Measurements from ENCODE around the gene RABEP1.

The RABEP1 gene

DNA sequence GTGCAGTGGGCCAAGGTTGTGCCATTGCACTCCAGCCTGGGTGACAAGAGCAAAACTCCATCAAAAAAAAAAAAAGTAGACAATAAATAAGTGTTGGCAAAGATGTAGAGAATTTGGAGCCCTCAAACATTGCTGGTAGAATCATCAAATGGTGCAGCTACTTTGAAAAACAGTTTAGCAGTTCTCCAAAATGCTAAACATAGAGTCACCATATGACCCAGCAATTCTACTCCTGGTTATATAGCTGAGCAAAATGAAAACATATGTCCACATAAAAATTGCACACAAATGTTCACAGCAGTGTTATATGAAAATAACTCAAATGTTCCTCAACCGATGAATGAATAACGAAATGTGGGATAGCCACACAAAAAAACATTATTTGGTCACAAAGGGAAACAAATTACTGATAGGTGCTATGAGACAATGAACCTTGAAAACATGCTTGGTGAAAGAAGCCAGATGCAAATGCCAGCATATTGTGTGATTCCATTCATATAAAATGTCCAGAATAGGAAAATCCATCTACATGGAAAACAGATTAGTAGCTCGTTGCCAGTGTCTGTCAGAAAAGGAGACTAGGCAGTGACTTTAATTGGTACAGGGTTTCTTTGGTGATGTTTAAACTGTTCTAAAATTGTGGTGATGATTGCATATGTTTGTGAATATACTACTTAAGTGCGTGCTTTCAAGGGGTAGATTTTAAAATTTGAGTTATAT lies 12.7 kb upstream of the RABEP1 start:
- no peak for DNase-seq

DNA sequence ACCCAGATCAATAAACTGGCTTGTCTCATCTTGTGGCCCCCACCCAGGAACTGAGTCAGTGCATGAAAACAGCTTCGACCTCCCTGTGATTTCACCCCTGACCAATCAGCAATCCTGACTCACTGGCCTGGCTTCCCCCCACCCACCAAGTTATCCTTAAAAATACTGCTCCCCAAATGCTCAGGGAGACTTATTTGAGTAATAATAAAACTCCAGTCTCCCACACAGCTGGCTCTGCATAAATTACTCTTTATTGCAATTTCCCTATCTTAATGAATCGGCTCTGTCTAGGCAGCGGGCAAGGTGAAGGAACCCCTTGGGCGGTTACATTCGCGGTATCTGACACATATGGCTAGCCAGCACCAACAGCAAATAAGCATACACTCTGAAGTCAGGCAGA lies 9.8 kb upstream of the RABEP1 start:
- no peak for DNase-seq

DNA sequence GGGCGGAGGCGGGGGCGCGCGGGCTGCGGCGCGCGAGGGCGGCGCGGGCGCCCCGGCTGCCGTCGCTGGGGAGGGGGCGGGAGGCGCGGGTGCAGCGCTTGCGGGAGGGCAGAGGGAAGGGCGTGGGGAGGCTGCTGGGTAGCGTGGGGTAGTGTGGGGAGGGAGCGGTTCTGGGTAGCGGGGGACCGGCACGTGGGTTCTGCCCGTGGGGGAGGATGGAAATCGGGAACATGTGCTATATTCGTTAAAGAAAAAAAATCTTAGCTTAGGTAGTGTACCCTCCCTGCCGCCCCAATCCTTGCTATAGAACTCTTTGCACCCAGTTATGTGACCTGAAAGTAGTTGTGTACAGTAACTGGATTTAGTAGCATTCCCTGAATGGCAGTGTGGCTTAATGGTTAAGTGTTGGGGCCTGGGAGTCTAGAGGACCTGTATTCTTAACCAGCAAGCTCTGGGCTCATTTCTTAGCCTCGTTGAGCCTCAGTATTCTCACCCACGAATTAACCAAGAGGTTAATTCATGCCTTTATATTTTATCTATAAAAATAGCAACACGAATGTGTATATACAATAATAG lies 646 bp downstream of the RABEP1 start:
- no peak for DNase-seq

DNA sequence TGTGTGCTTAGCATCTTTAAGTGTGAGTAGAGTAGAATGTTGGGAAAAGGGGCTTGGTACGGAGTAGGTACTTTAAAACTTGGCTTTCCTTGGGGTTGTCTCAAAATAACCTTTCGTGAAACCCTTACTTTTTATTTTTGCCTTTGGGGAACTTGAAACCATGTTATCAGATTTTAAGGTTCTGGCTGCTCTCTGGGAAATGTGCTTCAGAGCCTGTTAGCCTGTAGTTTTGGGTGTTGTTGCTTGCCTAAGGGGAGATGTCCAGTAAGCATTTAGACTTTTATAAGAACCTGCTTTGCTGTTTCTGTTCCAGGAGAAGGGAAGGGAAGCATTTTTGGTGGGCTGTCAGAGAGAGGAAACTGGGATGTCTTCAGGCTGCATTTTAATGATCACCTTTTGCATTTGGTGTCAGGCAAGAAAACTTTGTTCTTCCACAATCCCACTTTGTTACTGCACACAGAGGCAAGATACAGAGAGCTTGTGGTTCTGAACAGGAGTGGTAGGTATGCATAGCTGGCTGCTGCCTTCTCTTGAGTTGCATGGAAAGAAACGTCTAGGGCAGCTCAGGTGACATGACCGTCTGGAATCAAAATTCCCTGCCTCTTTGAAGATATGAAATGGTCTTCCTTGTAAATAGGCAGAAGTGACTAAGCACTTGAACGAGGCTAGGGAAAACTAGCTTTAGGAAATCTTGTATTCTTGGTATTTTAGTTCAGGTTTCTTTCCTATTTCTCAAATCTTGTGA lies 1.7 kb downstream of the RABEP1 start:
- no peak for DNase-seq

DNA sequence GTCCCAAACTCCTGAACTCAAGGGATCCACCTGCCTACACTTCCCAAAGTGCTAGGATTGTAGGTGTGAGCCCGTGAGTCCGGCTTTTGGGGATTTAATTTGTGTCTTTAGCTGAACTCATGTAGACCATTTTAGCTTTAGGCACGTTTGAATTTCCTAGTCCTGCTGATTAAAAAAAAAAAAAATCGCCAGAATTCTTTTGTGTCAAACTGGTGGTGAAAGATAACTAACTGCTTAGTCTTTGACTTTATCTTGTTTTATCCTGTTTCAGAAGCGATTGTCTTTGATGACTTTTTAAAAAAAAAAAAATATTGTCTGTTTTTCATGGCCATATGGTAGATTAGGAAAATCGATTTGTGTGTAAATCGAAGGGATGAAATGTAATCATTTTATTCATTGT lies 2.6 kb downstream of the RABEP1 start:
- no peak for DNase-seq

DNA sequence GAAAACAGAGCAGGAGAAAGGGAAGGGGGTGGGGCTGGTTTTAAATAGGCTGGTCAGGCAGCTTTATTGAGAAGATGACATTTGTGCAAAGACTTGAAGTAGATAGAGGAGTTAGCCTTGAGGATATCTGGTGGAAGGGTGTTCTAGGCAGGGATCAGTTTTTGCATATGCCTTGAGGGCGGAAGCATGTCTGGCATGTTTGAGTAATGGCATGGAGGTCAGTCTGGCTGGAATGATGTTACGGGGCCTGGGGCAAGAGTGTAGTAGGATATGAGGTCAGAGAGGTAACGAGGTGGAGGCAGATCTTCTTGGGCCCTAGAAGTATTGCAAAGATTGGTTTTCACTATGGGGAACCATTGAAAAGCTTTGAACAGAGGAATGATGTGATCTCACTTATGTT lies 4.8 kb downstream of the RABEP1 start:
- DNase-seq = no peak

DNA sequence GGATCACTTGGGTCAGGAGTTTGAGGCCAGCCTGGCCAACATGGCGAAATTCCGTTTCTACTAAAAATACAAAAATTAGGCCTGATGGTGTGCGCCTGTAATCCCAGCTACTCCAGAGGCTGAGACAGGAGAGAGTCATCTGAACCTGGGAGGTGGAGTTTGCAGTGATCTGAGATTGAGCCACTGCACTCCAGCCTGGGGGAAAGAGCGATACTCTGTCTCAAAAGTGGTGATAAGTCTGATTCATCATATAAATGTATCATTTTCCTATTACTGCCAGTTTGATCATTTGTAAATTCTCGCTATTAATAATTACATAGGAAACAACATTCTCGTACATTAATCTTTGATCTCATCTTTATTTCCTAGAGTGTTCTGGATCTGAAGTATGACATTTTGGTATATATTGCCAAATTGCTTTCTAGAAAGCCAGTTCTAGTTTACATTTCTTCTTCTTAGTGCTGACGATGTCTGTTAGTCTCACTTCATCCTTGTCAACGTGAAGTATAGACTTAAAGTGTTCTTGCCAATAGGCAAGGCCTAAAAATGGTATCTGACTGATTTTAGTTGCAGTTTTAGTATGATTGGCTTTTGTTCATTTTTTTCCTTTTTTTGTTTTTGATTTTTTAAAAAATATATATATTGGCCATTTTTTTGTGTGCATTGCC lies 9.7 kb downstream of the RABEP1 start:
- no peak for DNase-seq

DNA sequence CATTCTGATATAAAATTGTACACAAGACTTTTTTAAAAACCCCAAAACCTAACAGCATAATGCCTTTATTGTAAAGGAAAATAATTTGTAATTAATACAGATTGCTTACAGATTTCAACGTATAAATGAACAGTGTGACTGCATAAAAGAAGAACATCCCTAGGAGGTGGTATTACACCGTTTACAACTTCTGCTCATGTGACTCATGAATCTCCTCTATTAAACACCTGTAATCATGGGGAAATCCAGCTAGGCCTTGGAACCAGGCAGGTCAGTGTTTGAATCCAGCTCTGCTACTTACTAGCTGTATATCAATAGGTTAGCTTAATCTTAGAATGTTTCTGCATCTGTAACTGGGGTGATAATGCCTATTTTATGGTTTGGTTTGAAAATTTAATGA lies 15.2 kb downstream of the RABEP1 start:
- DNase-seq = no peak

DNA sequence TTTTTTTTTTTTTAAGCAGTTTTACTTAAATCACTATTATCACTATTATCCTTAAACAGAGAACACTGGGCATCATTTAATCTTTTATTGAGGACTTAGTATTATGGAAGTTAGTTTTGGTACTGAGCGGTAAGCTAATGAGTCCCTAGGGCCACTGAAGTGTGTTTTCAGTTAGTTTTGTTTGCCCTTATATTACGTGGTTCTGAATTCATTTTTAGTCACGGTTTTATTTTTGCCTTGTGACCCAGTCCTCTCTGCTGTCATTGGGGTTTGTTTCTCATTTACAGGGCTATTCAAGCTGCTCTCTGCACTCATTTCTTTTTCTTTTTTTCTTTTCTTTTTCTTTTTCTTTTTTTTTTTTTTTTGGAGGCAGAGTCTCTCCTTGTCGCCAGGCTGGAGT lies 17.3 kb downstream of the RABEP1 start:
- DNase-seq = no peak

DNA sequence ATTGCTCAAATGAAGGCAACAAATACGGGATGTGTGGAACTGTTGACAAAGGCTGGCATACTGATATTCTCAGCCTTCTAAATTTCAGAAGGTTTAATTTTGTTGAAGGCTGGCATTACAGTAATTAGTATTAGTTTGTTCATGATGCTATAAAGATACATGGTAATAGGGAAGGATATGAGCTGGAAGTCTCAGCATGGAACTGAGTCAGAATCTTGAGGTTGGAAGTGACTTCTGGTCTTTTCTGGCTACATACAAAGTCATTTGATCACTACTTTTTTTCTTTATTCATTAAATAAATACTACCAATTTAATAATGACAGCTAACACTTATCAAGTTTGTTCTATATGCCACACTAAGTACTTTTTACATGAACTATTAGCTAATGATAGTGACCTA lies 22.6 kb downstream of the RABEP1 start:
- no peak for DNase-seq

DNA sequence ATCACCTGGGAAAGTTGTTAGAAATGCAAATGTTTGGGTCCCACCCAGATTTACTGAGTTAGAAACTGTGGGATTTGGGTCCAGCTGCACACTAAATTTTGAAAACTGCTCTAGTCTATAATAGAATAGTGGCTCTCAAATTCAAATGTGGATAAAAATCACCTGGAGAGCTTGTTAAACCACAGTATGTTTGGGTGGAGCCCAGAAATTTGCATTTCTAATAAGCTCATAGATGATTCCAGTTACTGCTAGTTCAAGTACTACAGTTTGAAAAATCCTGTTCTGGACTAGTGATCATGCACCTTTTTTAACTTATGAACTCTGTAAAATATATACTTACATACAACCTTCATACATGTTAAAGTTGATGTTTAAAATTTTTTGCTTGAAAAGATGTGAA lies 27.8 kb downstream of the RABEP1 start:
- DNase-seq = no peak

DNA sequence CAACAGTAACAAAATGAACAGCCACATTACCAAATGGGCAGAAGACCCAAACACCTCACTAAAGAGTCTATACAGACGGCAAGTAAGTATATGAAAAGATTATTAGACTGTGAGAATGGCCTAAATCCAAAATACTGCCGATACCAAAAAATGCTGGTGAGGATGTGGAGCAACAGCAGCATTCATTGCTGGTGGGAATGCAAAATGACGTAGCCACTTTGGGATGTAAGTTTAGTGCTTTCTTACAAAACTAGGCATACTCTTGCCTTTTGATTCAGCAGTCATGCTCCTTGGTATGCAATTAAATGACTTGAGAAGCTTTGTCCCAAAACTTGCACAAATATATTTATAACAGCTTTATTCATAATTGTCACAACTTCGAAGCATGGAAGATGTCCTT lies 43.8 kb downstream of the RABEP1 start:
- DNase-seq = no peak

DNA sequence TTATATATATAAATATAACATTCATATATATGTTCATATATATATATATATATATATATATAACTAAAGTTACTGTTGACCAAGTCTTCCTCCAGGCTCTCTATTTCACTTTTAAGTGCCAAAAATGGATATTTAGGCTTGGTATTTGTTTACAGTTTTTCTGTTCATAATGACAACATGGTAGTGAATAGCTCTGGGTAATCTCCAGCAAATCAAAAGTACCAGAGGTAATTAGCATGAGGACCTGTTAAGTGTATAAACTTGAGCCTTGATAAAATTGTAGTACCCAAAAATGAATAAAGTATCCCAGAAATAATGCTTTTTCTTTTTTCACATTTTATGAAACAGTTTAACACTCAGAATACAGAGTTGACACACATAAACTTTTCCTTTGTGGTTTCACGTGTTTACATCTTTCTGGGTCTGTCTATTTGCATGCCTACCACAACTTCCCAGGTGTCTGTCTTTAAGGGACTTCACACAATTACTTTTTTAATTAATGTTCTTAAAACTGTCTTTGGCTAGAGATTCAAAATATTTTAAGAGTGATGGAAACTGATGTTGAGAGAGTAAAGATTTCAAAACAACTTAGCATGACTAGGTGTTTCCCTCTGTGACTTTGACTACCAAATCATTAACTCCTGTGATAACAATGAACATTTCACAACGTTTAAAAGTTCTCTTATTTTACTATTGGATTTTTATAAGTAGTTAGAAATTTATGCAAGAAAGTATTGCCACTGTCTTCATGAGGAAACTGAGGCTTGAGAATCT lies 47.9 kb downstream of the RABEP1 start:
- no peak for DNase-seq

DNA sequence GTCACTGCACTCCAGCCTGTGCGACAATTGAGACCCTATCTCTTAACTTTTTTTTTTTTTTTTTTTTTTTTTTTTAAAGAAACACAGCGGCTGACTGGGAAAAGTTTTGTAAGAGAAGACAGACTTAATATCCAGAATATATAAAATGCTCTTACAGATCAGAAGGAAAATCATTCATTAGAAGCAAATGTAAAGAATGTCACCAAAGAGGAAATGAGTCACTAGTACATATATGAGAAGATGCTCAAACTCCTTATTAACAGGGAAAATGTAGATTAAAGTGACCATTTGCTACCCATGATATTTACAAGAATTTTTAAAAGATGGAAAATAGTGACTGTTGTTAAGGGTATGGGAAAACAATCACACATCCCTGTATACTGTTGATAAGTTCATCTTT lies 48.9 kb downstream of the RABEP1 start:
- no peak for DNase-seq

DNA sequence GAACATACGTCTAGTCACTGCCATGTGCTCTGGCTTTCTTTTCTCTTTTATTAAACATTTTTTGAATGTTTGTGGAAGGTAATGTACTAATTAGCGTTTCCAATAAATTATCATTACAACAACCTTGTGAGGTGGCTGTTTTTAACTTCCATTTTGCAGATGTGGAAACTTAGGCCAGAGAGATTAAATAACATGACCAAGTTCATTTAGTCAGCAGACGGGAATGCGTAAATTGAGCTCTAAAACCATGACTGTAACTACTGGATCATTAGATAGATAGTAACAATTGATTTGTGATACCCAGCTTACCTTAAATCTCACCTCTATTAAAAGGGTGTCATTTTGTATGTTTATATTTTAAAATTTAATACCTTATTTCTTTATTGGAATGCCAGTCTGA lies 49.4 kb downstream of the RABEP1 start:
- no peak for DNase-seq

DNA sequence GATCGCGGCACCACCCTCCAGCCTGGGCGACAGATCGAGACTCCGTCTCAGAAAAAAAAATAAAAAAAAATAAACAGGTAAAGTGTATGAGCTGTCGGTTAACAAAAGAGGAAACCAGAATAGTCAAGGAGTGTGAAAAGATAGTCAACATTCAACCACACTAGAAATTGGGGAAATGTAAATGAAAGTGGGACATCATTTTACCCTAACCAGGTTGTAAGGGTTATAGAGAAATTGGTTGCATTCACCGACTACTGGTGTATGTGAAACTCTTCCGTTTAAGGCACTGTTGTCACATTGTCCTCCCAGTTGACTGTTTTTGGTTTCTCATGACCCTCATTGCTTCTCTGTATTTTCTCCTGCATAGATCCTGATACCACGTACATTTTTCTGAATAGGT lies 62.8 kb downstream of the RABEP1 start:
- DNase-seq = no peak

DNA sequence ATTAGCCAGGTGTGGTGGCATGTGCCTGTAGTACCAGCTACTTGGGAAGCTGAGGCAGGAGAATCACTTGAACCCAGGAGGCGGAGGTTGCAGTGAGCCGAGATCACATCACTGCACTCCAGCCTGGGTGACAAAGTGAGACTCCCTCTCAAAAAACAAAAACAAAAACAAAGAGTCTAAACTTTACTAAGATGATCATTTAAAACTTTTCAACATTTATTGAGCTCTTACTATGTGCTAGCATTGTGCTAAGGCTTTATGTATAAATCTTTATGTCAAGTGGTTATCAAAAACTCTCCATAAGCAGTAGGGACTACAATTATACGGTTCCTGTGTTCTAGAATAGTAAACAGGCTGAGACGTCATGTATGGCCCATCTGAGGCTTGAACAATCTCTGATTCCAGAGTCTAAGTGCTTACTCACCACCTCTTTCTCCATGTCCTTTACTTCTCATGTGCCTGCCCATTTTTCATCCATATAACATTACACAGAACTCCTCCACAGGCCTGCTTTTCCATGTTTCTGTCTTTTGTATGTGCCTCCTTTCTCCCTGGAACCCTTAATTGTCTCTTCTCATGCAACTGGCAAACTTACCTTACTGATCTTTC lies 70.7 kb downstream of the RABEP1 start:
- no peak for DNase-seq

DNA sequence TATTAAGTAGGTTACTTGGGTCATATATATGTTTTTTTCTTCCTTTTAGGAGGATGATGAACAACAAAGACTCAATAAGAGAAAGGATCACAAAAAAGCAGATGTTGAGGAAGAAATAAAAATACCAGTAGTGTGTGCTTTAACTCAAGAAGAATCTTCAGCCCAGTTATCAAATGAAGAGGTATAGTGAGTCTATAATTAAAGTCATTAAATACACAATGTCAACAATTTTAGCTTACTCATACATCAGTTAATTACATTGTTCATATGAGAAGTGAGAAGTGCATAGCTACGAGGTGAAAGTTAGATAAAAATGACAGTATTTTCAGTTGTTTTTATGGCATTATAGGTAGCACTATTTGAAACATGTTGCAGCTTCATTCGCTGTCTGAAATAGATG lies 72.2 kb downstream of the RABEP1 start:
- no peak for DNase-seq

DNA sequence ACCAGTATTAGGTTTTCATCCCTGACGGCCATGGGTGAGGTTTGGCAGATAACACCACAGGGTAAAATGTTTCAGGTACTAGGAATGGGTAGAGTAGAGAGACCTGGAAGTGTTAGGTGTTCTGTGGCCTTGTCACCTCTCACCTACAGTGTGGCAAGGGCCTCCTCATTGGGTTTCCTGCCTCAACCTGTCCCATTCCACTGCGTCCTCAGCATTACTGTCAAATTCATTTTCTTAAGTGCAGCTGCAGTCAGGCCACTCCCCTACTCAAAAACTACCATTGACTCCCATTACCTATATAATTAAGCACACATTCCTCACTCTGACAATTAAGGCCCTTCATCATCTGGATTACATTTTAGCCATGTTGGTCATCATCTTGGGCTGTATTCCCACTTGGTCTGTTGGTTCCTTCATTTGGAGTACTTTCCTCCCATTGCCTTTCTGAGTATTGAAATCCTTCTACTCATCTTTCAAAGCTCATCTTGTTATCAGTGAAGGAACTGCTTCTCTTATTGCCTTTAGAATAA lies 72.9 kb downstream of the RABEP1 start:
- no peak for DNase-seq

DNA sequence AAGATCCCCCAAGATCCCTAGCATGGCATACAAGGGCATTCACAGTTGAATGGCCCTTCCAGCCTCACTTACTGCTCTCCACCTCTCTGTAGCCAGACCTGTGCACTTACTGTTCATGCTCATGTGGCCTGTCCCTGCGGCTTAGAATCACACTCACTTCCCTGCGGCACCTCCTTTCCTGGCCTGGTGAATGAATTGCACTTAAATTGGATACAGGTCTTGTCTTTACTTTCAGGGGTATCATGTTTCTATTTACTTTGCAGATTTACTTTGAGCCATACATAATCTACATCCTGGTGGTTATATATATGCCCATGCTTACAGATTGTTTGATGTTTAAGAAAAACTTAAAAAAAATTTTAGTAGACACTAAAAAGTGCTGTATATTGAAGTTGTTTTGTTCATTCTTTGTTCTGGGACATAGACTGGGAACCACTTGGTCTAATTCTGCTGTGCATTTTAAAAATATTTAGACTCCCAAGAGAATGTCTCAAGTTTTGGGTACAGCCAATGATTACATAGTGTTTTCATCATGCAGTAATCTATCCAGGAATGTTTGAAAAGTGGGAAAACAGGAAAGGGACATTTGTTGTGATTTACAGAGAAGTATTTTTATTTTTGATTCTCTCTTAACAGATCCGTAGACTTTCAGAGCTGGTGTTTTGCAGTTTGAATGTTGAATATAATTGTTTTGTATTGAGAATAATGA lies 73.5 kb downstream of the RABEP1 start:
- no peak for DNase-seq

DNA sequence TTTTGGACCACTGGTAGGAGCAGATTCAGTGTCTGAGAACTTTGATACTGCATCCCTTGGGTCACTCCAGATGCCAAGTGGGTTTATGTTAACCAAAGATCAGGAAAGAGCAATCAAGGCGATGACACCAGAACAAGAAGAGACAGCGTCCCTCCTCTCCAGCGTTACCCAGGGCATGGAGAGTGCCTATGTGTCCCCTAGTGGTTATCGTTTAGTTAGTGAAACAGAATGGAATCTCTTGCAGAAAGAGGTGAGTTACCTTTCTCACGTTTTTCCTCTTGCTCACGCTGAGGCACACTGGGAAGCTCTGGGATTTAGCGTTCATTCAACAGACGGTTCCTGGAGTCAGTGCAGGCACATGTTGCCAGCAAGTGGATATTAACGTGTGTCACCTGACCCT lies 79.3 kb downstream of the RABEP1 start:
- DNase-seq = no peak
